ENCODE results near the gene STAC2. TPM values are rescaled to one million over a fixed set of nuclear protein-coding genes. Genes with fewer than 3 reads are reported as not detected.
A peak's percentile ranks its signal among the peaks of the same experiment; 100 is the strongest.

STAC2 gene
- total RNA-seq, 1 experiment from 2014 or later = 0.08 TPM

GRCh38 chr17:39238311-39238972 is 12.7 kb upstream of the STAC2 start:
- Histone ChIP-seq H3K36me3 (ENCODE audit: control insufficient read depth, insufficient read depth, low read length) (no peaks in the 10 kb centered on the region), H3K27ac (ENCODE audit: low read length) (no peak overlapping the region), H3K4me1 (ENCODE audit: control insufficient read depth, insufficient read depth, low read length) (0 out of 2 replicates have a peak, but pooled peaks cover 2% of the 10 kb centered on the region), H3K27me3 (ENCODE audit: control insufficient read depth, insufficient read depth, low read length) (no peaks in the 10 kb centered on the region), H3K4me3 (ENCODE audit: low read depth in 2 of 2, low read length in 2 of 2) (no peak overlapping the region), H3K9me3 (ENCODE audit: control insufficient read depth, insufficient read depth, low read depth, low read length) (no peaks in the 10 kb centered on the region)
- no TSS peak for BruUV-seq (replicated peaks)
- ATAC-seq = peak; percentile 47; the same call in 1 of the 2 replicates
- DNase-seq (ENCODE audit: low read depth, low spot score) = no peak
- TF ChIP-seq POLR2AphosphoS5 (IDR thresholded peaks at IDR 0.05; ENCODE audit: low read depth, low read length) (no peak), REST (IDR thresholded peaks at IDR 0.05; ENCODE audit: insufficient read depth in 1 of 2, low read depth in 2 of 2, low read length in 1 of 2) (no peak)
- intact Hi-C loops (cut with micrococcal nuclease; ENCODE audit: unreplicated experiment) (no loop called here), in situ Hi-C loops (cut with HindIII; ENCODE audit: low pct_unique_long_range_greater_than_20kb, low sequenced_read_pairs) (no loop called here)
- ChIA-PET POLR2A (no interaction called here), CTCF (interaction anchor here (0.5 to 1.0 kb wide), 4 partner anchors 8 to 262 kb away, joined by 3 to 6 read pairs (median 4); partner anchors contain the start of gene MED1)

- BruUV-seq (replicated peaks) = no TSS peak
- DNase-seq (ENCODE audit: low read depth, low spot score) (no peak), ATAC-seq (no peak)
- intact Hi-C loops (cut with micrococcal nuclease; ENCODE audit: unreplicated experiment) (no loop called here), in situ Hi-C loops (cut with HindIII; ENCODE audit: low pct_unique_long_range_greater_than_20kb, low sequenced_read_pairs) (no loop called here)
- CTCF ChIA-PET = interaction anchor here (1.0 to 1.3 kb wide), 2 partner anchors 9 to 73 kb away, joined by 3 read pairs; no protein-coding TSS in a partner anchor
- no peaks in the 10 kb centered on the region for H3K27me3 ChIP-seq (ENCODE audit: control insufficient read depth, insufficient read depth, low read length)
- H3K4me1 ChIP-seq (ENCODE audit: control insufficient read depth, insufficient read depth, low read length) = 0 out of 2 replicates have a peak, but pooled peaks cover 2% of the 10 kb centered on the region
- no peaks in the 10 kb centered on the region for H3K9me3 ChIP-seq (ENCODE audit: control insufficient read depth, insufficient read depth, low read depth, low read length)
- H3K36me3 ChIP-seq (ENCODE audit: control insufficient read depth, insufficient read depth, low read length) = no peaks in the 10 kb centered on the region
- no peak overlapping the region for H3K27ac ChIP-seq (ENCODE audit: low read length)
- POLR2A ChIA-PET = interaction anchor here (0.5 kb wide), 1 partner anchor 223 kb away, joined by 3 read pairs; no protein-coding TSS in a partner anchor
- no peak overlapping the region for H3K4me3 ChIP-seq (ENCODE audit: low read depth in 2 of 2, low read length in 2 of 2)
- TF ChIP-seq SIN3A (IDR thresholded peaks at IDR 0.05; ENCODE audit: borderline replicate concordance, insufficient read depth, low read depth, low read length) (no peak), TCF7L2 (IDR thresholded peaks at IDR 0.05; ENCODE audit: low read depth, low read length) (no peak)
Observed at GRCh38 chr17:39237586-39237985, 11.8 kb upstream of the STAC2 start.

GRCh38 chr17:39236981-39237441 is 11.3 kb upstream of the STAC2 start:
- Histone ChIP-seq H3K36me3 (ENCODE audit: control insufficient read depth, insufficient read depth, low read length) (no peaks in the 10 kb centered on the region), H3K27me3 (ENCODE audit: control insufficient read depth, insufficient read depth, low read length) (no peaks in the 10 kb centered on the region), H3K4me1 (ENCODE audit: control insufficient read depth, insufficient read depth, low read length) (0 out of 2 replicates have a peak, but pooled peaks cover 2% of the 10 kb centered on the region), H3K4me3 (ENCODE audit: low read depth in 2 of 2, low read length in 2 of 2) (no peak overlapping the region), H3K9me3 (ENCODE audit: control insufficient read depth, insufficient read depth, low read depth, low read length) (no peaks in the 10 kb centered on the region), H3K27ac (ENCODE audit: low read length) (no peak overlapping the region)
- TF ChIP-seq CTCF (IDR thresholded peaks at IDR 0.05) (no peak), TCF7L2 (IDR thresholded peaks at IDR 0.05; ENCODE audit: low read depth, low read length) (no peak), REST (IDR thresholded peaks at IDR 0.05; ENCODE audit: insufficient read depth in 1 of 2, low read depth in 2 of 2, low read length in 1 of 2) (no peak), POLR2AphosphoS5 (IDR thresholded peaks at IDR 0.05; ENCODE audit: low read depth, low read length) (no peak), SIN3A (IDR thresholded peaks at IDR 0.05; ENCODE audit: borderline replicate concordance, insufficient read depth, low read depth, low read length) (no peak)
- ChIA-PET CTCF (interaction anchor here (1.3 kb wide), 1 partner anchor 72 kb away, joined by 3 read pairs; no protein-coding TSS in a partner anchor), POLR2A (interaction anchor here (0.5 kb wide), 1 partner anchor 224 kb away, joined by 3 read pairs; no protein-coding TSS in a partner anchor)
- intact Hi-C loops (cut with micrococcal nuclease; ENCODE audit: unreplicated experiment) = no loop called here
- 0 out of 2 replicates have a peak, but pooled peaks have one; percentile 14 for ATAC-seq
- DNase-seq (ENCODE audit: low read depth, low spot score) = no peak
- in situ Hi-C loops (cut with HindIII; ENCODE audit: low pct_unique_long_range_greater_than_20kb, low sequenced_read_pairs) = no loop called here
- no TSS peak for BruUV-seq (replicated peaks)
